IPS-15b (cell line): Measurements from ENCODE around the gene RECK.

Source experiments
- H3K27me3 ChIP-seq: one replicate; pipeline ENCODE4 v1.6.1; 2013; ENCODE audit warnings: low read length; ENCODE audit not compliant: control insufficient read depth, insufficient read depth
- H3K36me3 ChIP-seq: one replicate; pipeline ENCODE4 v1.6.1; 2013; ENCODE audit warnings: low read length; ENCODE audit not compliant: control insufficient read depth, insufficient read depth
- H3K4me1 ChIP-seq: one replicate; pipeline ENCODE4 v1.6.1; 2013; ENCODE audit warnings: mild to moderate bottlenecking, low read length; ENCODE audit not compliant: control insufficient read depth, insufficient read depth
- H3K4me3 ChIP-seq: one replicate; pipeline ENCODE4 v1.5.1; 2013; ENCODE audit warnings: low read depth, low read length
- H3K9ac ChIP-seq: one replicate; pipeline ENCODE4 v1.6.1; 2013; ENCODE audit warnings: low read depth, mild to moderate bottlenecking, low read length
- H3K9me3 ChIP-seq: one replicate; pipeline ENCODE4 v1.6.1; 2013; ENCODE audit warnings: mild to moderate bottlenecking, low read length; ENCODE audit not compliant: control insufficient read depth, insufficient read depth

The RECK gene

GRCh38 chr9:36030871-36031270 is 5.8 kb upstream of the RECK start:
- H3K27me3 ChIP-seq = peaks cover 2% of the 10 kb centered on the region

GRCh38 chr9:36031774-36032555 is 4.7 kb upstream of the RECK start:
- Histone ChIP-seq H3K9ac (no peak overlapping the region), H3K4me1 (no peaks in the 10 kb centered on the region), H3K36me3 (no peaks in the 10 kb centered on the region), H3K9me3 (no peaks in the 10 kb centered on the region), H3K4me3 (no peak overlapping the region), H3K27me3 (peaks cover 2% of the 10 kb centered on the region)

More at GRCh38 chr9:36030871-36031270, 5.8 kb upstream of the RECK start:
- Histone ChIP-seq H3K9ac (no peak overlapping the region), H3K4me1 (no peaks in the 10 kb centered on the region), H3K36me3 (no peaks in the 10 kb centered on the region), H3K4me3 (no peak overlapping the region), H3K9me3 (no peaks in the 10 kb centered on the region)

- Histone ChIP-seq H3K4me1 (no peaks in the 10 kb centered on the region), H3K9ac (no peak overlapping the region), H3K4me3 (no peak overlapping the region), H3K36me3 (no peaks in the 10 kb centered on the region), H3K27me3 (peaks cover 2% of the 10 kb centered on the region), H3K9me3 (no peaks in the 10 kb centered on the region)
These were observed 2.9 kb upstream of the RECK start for GRCh38 chr9:36033788-36034187.

- H3K4me1 ChIP-seq = no peaks in the 10 kb centered on the region
These were observed 2.5 kb upstream of the RECK start for GRCh38 chr9:36034234-36034633.

GRCh38 chr9:36035006-36035405 is 1.7 kb upstream of the RECK start:
- H3K9me3 ChIP-seq = no peaks in the 10 kb centered on the region
- peaks cover 2% of the 10 kb centered on the region for H3K27me3 ChIP-seq
- H3K4me3 ChIP-seq = no peak overlapping the region

More at GRCh38 chr9:36034234-36034633, 2.5 kb upstream of the RECK start:
- H3K9me3 ChIP-seq = no peaks in the 10 kb centered on the region
- H3K27me3 ChIP-seq = peaks cover 2% of the 10 kb centered on the region
- H3K9ac ChIP-seq = no peak overlapping the region
- no peak overlapping the region for H3K4me3 ChIP-seq
- no peaks in the 10 kb centered on the region for H3K36me3 ChIP-seq

GRCh38 chr9:36036253-36036779 is 397 bp upstream of the RECK start:
- H3K36me3 ChIP-seq = no peaks in the 10 kb centered on the region
- no peaks in the 10 kb centered on the region for H3K9me3 ChIP-seq
- H3K27me3 ChIP-seq = peaks cover 2% of the 10 kb centered on the region
- peak overlapping the region; percentile 41 for H3K4me3 ChIP-seq
- H3K9ac ChIP-seq = peak overlapping the region; percentile 9
- H3K4me1 ChIP-seq = no peaks in the 10 kb centered on the region

More at GRCh38 chr9:36035006-36035405, 1.7 kb upstream of the RECK start:
- no peaks in the 10 kb centered on the region for H3K36me3 ChIP-seq
- no peaks in the 10 kb centered on the region for H3K4me1 ChIP-seq
- H3K9ac ChIP-seq = no peak overlapping the region

- H3K9ac ChIP-seq = peak overlapping the region; percentile 70
- H3K9me3 ChIP-seq = no peaks in the 10 kb centered on the region
- H3K4me3 ChIP-seq = peak overlapping the region; percentile 65
- peaks cover 2% of the 10 kb centered on the region for H3K27me3 ChIP-seq
- no peaks in the 10 kb centered on the region for H3K4me1 ChIP-seq
- no peaks in the 10 kb centered on the region for H3K36me3 ChIP-seq
These were observed 923 bp downstream of the RECK start for GRCh38 chr9:36037549-36038122.

- Histone ChIP-seq H3K9me3 (no peaks in the 10 kb centered on the region), H3K9ac (no peak overlapping the region), H3K4me3 (no peak overlapping the region), H3K27me3 (peaks cover 2% of the 10 kb centered on the region), H3K4me1 (no peaks in the 10 kb centered on the region), H3K36me3 (no peaks in the 10 kb centered on the region)
These were observed 2.4 kb downstream of the RECK start for GRCh38 chr9:36039121-36039520.

GRCh38 chr9:36039696-36040095 is 3.0 kb downstream of the RECK start:
- Histone ChIP-seq H3K4me1 (no peaks in the 10 kb centered on the region), H3K36me3 (no peaks in the 10 kb centered on the region), H3K27me3 (peaks cover 2% of the 10 kb centered on the region), H3K9ac (no peak overlapping the region), H3K9me3 (no peaks in the 10 kb centered on the region), H3K4me3 (no peak overlapping the region)

- no peaks in the 10 kb centered on the region for H3K9me3 ChIP-seq
- no peaks in the 10 kb centered on the region for H3K27me3 ChIP-seq
- H3K4me3 ChIP-seq = no peak overlapping the region
- no peak overlapping the region for H3K9ac ChIP-seq
- H3K36me3 ChIP-seq = no peaks in the 10 kb centered on the region
- no peaks in the 10 kb centered on the region for H3K4me1 ChIP-seq
These were observed 3.7 kb downstream of the RECK start for GRCh38 chr9:36040271-36040925.

- no peaks in the 10 kb centered on the region for H3K27me3 ChIP-seq
- no peak overlapping the region for H3K9ac ChIP-seq
- no peaks in the 10 kb centered on the region for H3K36me3 ChIP-seq
- H3K9me3 ChIP-seq = no peaks in the 10 kb centered on the region
- peaks cover 7% of the 10 kb centered on the region for H3K4me1 ChIP-seq
- no peak overlapping the region for H3K4me3 ChIP-seq
These were observed 4.8 kb downstream of the RECK start for GRCh38 chr9:36041506-36041905.
